Thyroid gland (tissue), 4 donors: ENCODE results near the gene GPAM. TPM values are rescaled to one million over a fixed set of nuclear protein-coding genes. Genes with fewer than 3 reads are reported as not detected.

Experiments used
- DNase-seq, 2 donors: peaks; one replicate each; pipeline ENCODE4 v3.0.0-alpha.2; 2019
- H3K27ac ChIP-seq, 3 donors: fragments of 200-600 bp; sonication (generic); 1 replicate in 2 of 3; 2 replicates in 1 of 3; pipeline ENCODE4 v1.5.1; 2016 to 2019; ENCODE audit warnings: mild to moderate bottlenecking in 1 of 3, moderate library complexity in 1 of 3
- H3K27me3 ChIP-seq: fragments of 200-600 bp; sonication (generic); one replicate; pipeline ENCODE4 v1.5.1; 2019
- H3K36me3 ChIP-seq, 2 donors: fragments of 200-600 bp; sonication (generic); one replicate each; pipeline ENCODE4 v1.5.1; 2016 to 2019
- H3K4me1 ChIP-seq, 2 donors: fragments of 200-600 bp; sonication (generic); one replicate each; pipeline ENCODE4 v1.5.1; 2017 to 2019
- H3K4me3 ChIP-seq, 3 donors: fragments of 200-600 bp; sonication (generic); replicated peaks in 1 of 3; 1 replicate in 2 of 3; 2 replicates in 1 of 3; pipeline ENCODE4 v1.5.1; 2016; ENCODE audit warnings: mild to moderate bottlenecking in 1 of 3
- H3K9me3 ChIP-seq: fragments of 200-600 bp; sonication (generic); one replicate; pipeline ENCODE4 v1.5.1; 2017
- CTCF ChIP-seq, 6 experiments: fragments of 200-600 bp in 3 of 6; fragments of 450-650 bp in 3 of 6; sonication (generic) in 3 of 6; IDR thresholded peaks; one replicate each; pipeline ENCODE4 v1.5.1; 2016 to 2019; ENCODE audit warnings: antibody characterized with exemption in 6 of 6, mild to moderate bottlenecking in 2 of 6, inconsistent platforms in 1 of 6, moderate library complexity in 1 of 6
- POLR2A ChIP-seq, 2 donors: fragments of 450-650 bp; IDR thresholded peaks; one replicate each; pipeline ENCODE4 v1.6.1; 2017; ENCODE audit warnings: antibody characterized with exemption in 2 of 2, mild to moderate bottlenecking in 2 of 2, moderate library complexity in 1 of 2
- WGBS, 2 donors: methylation state at CpG; one replicate each; pipeline ENCODE4 v1.1.5; 2017; 5-methylcytosine and 5-hydroxymethylcytosine counted together
- intact Hi-C: fragments of 100-400 bp; cut with DNase I; formaldehyde crosslinking; loops from one replicate; pipeline ENCODE4 v1.15.1; 2023
- total RNA-seq, 4 donors: library from RNA; depleted of rRNA; stranded (reverse); fragments of >200 nt; gene quantifications; one replicate each; pipeline ENCODE4 v1.2.3, GENCODE V29; 2016

GPAM gene
- total RNA-seq, 4 donors from 2014 or later, result 29.2 to 58.0 (median 40.8) TPM

- no peaks in the 10 kb centered on the region for H3K9me3 ChIP-seq
- no peak for DNase-seq
- no peak overlapping the region for H3K27ac ChIP-seq
- intact Hi-C loops, result loop anchor here (10.0 kb wide), 1 partner anchor 174 kb away; no protein-coding TSS in a partner anchor
- TF ChIP-seq POLR2A (IDR thresholded peaks at IDR 0.05), result no peak
- TF ChIP-seq CTCF (IDR thresholded peaks at IDR 0.05), result no peak
- H3K4me1 ChIP-seq, result no peaks in the 10 kb centered on the region
- no peaks in the 10 kb centered on the region for H3K36me3 ChIP-seq
- WGBS, 2 donors, result 69 to 81% methylated on average over 5 of the region's 5 CpGs
- H3K27me3 ChIP-seq, result no peaks in the 10 kb centered on the region
- no peak overlapping the region for H3K4me3 ChIP-seq
Observed at GRCh38 chr10:112141292-112141691, 42.3 kb downstream of the GPAM start.

DNA sequence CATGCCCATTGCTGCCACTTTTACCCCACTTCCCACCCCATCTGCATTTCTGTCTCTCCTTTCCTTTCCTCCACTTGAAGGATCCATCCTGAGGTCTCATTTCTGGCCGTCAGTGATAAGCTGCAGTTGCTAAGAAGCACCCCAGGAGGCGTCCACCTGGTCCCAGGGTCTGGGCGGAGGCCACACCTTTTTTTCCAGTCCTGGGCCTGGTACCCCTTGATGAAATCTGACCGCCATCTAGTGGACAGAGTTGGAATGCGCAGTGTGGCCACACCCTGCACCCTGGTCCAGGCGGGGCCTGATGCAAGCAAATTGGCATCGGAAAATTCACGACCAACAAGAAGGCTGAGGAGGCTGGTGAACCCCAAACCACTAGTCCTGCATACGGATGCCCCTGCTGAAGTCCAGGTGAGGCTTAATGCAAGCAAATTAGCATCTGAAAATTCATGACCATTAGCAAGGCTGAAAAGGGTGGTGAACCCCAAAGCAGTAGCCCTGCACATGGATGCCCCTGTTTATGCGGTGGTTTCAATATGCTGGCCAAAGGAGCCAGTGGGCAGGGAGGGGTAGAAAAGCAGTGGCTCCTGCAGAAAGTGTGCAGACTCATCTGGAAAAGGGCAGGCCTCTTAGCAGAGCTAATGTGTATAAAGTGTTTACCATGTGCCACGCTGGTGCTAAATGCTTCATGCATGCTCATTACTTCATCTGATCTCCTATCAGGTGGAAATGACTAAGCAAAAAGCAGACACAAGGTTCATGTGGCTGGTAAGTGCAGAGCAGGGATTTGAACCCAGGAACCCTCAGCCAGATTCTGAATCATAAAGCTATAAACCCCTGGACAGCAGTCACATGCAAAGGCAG lies 43.2 kb downstream of the GPAM start:
- TF ChIP-seq POLR2A (IDR thresholded peaks at IDR 0.05) (no peak), CTCF (IDR thresholded peaks at IDR 0.05) (peak; percentile 26 to 79 (median 48))
- intact Hi-C loops, result loop anchor here (10.0 kb wide), 1 partner anchor 174 kb away; no protein-coding TSS in a partner anchor
- no peak overlapping the region for H3K27ac ChIP-seq
- H3K9me3 ChIP-seq, result no peaks in the 10 kb centered on the region
- no peaks in the 10 kb centered on the region for H3K27me3 ChIP-seq
- no peaks in the 10 kb centered on the region for H3K4me1 ChIP-seq
- no peaks in the 10 kb centered on the region for H3K36me3 ChIP-seq
- 30 to 42% methylated on average over 8 to 11 of the region's 11 CpGs for WGBS, 2 donors
- peak; percentile 55 to 58 for DNase-seq
- H3K4me3 ChIP-seq, result no peak overlapping the region

- H3K4me3 ChIP-seq, result no peak overlapping the region
- no peaks in the 10 kb centered on the region for H3K4me1 ChIP-seq
- no peak overlapping the region for H3K27ac ChIP-seq
- intact Hi-C loops, result no loop called here
- TF ChIP-seq POLR2A (IDR thresholded peaks at IDR 0.05), result no peak
- TF ChIP-seq CTCF (IDR thresholded peaks at IDR 0.05), result no peak
- H3K9me3 ChIP-seq, result no peaks in the 10 kb centered on the region
- DNase-seq, result no peak
- WGBS, 2 donors, result 94 to 97% methylated on average over 7 of the region's 7 CpGs
- H3K27me3 ChIP-seq, result no peaks in the 10 kb centered on the region
- H3K36me3 ChIP-seq, result no peaks in the 10 kb centered on the region
Observed at GRCh38 chr10:112139176-112139575, 44.4 kb downstream of the GPAM start.

- DNase-seq, result peak; percentile 67 to 70
Observed at GRCh38 chr10:112137154-112137987, 46.2 kb downstream of the GPAM start.

More at GRCh38 chr10:112137154-112137987, 46.2 kb downstream of the GPAM start:
- intact Hi-C loops, result no loop called here
- no peak overlapping the region for H3K27ac ChIP-seq
- no peaks in the 10 kb centered on the region for H3K9me3 ChIP-seq
- no peak overlapping the region for H3K4me3 ChIP-seq
- H3K4me1 ChIP-seq, result no peaks in the 10 kb centered on the region
- no peak for TF ChIP-seq POLR2A (IDR thresholded peaks at IDR 0.05)
- TF ChIP-seq CTCF (IDR thresholded peaks at IDR 0.05), result peak; percentile 42 to 88 (median 67)
- no peaks in the 10 kb centered on the region for H3K36me3 ChIP-seq
- WGBS, 2 donors, result 53 to 63% methylated on average over 12 to 13 of the region's 13 CpGs
- H3K27me3 ChIP-seq, result no peaks in the 10 kb centered on the region
